Airway epithelial cell (primary cell): ENCODE results near the gene MRPS7. TPM values are rescaled to one million over a fixed set of nuclear protein-coding genes. Genes with fewer than 3 reads are reported as not detected.

ENCODE experiments used
- total RNA-seq: library from RNA; depleted of rRNA; stranded (reverse); fragments of >200 nt; gene quantifications from 2 replicates; pipeline ENCODE4 v1.2.3, GENCODE V29; 2015

MRPS7 gene
- total RNA-seq = 72.1 and 75.1 TPM in 2 replicates

GRCh38 chr17:75261336-75262111, at the start of gene MRPS7, which contains the start of gene GGA3:
Gene MRPS7, plus strand, starts transcription at chr17:75261879. Its CDS starts 22 bp downstream, at chr17:75261901.
Gene GGA3, minus strand, starts transcription at chr17:75261606. Its CDS starts 19 bp downstream, at chr17:75261587.

GRCh38 chr17:75270966-75271232, 9.2 kb downstream of the MRPS7 start, which contains the start of gene MIF4GD:
Gene MIF4GD, minus strand, starts transcription at chr17:75271231. Its CDS starts 1,036 bp downstream, at chr17:75270195.

GRCh38 chr17:75289115-75289831, 27.6 kb downstream of the MRPS7 start, which contains the start of gene SLC25A19:
Gene SLC25A19, minus strand, starts transcription at chr17:75289433. Its CDS starts 2,669 bp downstream, at chr17:75286764.

Other genes starting within 250 kb of the MRPS7 start
- 80.0 and 116 TPM in 2 replicates for gene MRPL58, start 249.2 kb upstream of the MRPS7 start, total RNA-seq
- gene ATP5PD, start 214.9 kb upstream of the MRPS7 start, total RNA-seq = 301 and 458 TPM in 2 replicates
- 11.7 and 13.5 TPM in 2 replicates for gene KCTD2, start 214.7 kb upstream of the MRPS7 start, total RNA-seq
- 8.5 and 13.2 TPM in 2 replicates for gene SLC16A5, start 173.9 kb upstream of the MRPS7 start, total RNA-seq
- 4.4 and 4.6 TPM in 2 replicates for gene ARMC7, start 151.9 kb upstream of the MRPS7 start, total RNA-seq
- 93.8 and 111 TPM in 2 replicates for gene NT5C, start 130.1 kb upstream of the MRPS7 start, total RNA-seq
- gene JPT1, start 107.4 kb upstream of the MRPS7 start, total RNA-seq = 434 and 467 TPM in 2 replicates
- gene SUMO2, start 78.9 kb upstream of the MRPS7 start, total RNA-seq = 107 TPM in 2 replicates
- 19.4 and 37.3 TPM in 2 replicates for gene NUP85, start 56.2 kb upstream of the MRPS7 start, total RNA-seq
- 14.4 and 21.2 TPM in 2 replicates for gene GGA3, start 273 bp upstream of the MRPS7 start, total RNA-seq
- 23.2 and 32.6 TPM in 2 replicates for gene MIF4GD, start 9.4 kb downstream of the MRPS7 start, total RNA-seq
- gene SLC25A19, start 27.6 kb downstream of the MRPS7 start, total RNA-seq = 10.1 and 12.5 TPM in 2 replicates
- gene GRB2, start 143.8 kb downstream of the MRPS7 start, total RNA-seq = 69.3 and 120 TPM in 2 replicates
- 42.2 and 54.5 TPM in 2 replicates for gene TMEM94, start 194.8 kb downstream of the MRPS7 start, total RNA-seq